SKM-1 (cell line): ENCODE measurements around the gene CAPN10.
A peak's percentile ranks its signal among the peaks of the same experiment; 100 is the strongest.

Source experiments
- DNase-seq: peaks from one replicate; lab custom pipeline; 2025; ENCODE audit not compliant: unreplicated experiment; lab: John Stamatoyannopoulos, UW

The CAPN10 gene

GRCh38 chr2:240635998-240636547 is 49.5 kb downstream of the CAPN10 start:
- no peak for DNase-seq

GRCh38 chr2:240636563-240637115 is 50.1 kb downstream of the CAPN10 start:
- no peak for DNase-seq

DNA sequence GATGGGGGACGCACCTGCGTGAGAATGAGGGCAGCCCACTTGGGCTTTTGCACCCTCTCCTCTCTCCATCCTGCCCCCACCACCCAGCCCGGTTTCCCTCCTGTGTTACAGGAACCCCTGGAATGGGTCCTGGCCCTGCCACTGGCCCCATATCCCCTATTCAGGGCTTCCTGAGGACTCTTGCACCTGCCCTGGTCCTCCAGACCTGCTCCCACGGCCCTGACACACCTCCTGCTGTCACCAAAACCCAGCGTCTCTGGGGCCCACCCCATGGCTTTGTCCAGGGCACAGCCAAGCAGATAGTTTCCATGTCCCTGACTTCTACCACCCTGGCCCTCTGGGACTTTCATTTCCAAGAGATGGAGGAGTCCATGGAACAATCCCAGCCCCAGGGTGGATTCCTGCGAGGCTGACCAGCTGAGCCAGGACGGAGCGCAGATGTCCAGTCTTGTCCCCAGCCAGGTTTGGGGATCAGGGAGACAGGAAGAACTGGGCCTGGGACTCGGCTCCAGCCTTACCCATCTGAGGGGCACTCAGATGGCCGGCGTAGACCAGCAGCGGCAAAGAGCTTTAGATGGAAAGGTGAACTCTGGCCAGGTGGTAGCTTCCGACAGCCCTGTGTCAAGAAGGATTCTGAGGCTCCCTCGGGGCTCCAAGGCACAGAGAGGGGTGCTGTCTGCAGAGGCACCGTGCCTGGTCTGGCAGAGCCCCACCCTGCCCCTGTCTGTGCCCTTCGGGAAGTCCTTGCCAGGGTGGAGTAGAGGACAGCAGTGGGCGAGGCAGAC is 50.8 kb downstream of the CAPN10 start:
- DNase-seq: no peak

DNA sequence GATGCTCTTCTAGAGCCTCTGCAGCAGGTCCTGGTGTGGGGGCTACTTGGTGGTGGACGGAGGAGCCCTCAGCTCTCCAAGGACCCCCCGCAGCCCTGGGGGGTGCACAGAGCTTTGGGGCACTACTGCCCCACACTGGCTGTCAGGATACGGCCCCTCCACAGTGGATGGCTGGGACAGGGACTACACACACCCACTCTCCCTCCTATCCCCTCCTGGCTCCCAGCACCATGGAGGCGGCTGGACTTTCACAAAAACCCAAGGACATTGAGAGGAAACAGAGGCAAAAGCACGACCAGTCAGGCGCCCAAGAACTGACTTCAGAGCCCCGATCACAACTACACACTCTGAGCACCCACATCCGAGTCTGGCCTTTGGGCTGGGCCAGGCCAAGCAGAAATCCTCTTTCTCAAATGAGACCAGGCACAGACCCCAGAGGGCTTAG is 51.4 kb downstream of the CAPN10 start:
- no peak for DNase-seq

DNA sequence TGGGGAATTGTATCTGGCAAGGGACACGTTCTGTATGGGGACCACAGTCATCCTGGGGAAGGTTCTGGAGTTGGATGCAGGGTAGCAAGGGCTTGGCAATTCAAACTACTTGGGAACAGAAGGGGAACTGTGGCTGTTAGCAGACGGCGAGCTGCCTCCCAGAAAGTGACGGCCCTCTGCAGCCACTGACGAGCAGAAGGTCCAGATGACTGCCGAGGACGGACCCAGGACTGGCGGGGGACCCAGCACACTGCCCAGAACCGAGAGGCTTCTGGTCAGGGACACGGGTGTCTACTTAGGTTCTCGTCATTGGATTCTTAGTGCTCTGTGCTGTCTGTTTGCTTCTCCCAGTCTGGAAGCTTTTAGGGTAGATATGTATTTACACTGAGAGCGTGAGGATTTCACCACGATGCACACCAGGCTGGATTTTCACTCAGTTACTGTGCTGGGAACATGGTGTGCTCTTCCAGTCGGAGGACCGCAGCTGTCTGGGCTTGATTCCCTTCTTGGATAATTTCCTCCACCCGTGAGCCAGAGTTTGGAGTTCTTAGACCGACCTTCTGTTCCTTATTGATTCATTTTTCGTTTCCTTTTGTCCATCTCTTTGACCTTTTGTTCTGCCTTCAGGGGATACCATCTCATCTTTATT is 52.1 kb downstream of the CAPN10 start:
- DNase-seq: no peak

- DNase-seq: no peak
These were observed 53.0 kb downstream of the CAPN10 start for GRCh38 chr2:240639566-240639965.

- peak; percentile 15 for DNase-seq
These were observed 54.4 kb downstream of the CAPN10 start for GRCh38 chr2:240640939-240641338.

GRCh38 chr2:240642061-240642805 is 55.7 kb downstream of the CAPN10 start:
- no peak for DNase-seq

- no peak for DNase-seq
These were observed 56.2 kb downstream of the CAPN10 start for GRCh38 chr2:240642806-240643092.

GRCh38 chr2:240643093-240643810 is 56.7 kb downstream of the CAPN10 start:
- DNase-seq: no peak

DNA sequence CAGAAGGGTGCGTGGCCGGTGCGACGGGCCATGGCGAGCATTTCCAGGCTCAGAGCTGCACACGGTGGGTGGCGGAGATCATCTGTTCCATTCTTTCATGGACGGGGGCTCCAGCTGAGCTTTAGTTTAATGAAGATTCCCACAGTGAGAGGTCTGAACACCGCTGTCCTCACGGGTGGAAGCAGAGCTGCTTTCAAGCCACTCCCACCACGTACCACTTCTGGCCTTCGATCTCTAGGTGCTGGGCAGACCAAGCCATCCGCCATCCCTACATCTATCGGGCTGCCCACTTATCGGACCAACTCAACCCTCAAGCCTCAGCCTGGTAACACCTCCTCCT is 57.2 kb downstream of the CAPN10 start:
- no peak for DNase-seq

GRCh38 chr2:240644171-240644651 is 57.7 kb downstream of the CAPN10 start:
- DNase-seq: no peak

DNA sequence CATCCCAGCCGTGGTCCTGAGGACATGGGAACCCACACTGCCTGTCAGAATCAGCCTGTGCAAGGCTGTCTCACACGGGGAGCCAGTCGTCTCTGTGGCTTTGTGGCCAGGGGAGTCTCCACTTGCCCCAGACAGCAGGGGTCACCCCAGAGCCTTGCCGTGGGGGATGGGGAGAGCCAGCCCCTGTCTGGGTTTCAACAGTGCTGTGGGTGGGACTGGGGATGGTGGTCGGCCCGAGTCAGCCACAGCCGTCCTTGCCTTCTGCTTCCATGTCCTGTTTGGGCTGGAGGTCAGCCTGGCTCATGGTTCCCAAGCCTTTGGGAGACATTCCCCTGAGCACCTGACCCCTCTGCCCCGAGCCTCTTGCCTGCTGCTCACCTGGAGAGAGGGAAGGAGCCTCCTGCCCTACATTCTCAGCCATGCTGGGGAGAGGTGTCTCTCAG is 58.3 kb downstream of the CAPN10 start:
- DNase-seq: no peak

DNA sequence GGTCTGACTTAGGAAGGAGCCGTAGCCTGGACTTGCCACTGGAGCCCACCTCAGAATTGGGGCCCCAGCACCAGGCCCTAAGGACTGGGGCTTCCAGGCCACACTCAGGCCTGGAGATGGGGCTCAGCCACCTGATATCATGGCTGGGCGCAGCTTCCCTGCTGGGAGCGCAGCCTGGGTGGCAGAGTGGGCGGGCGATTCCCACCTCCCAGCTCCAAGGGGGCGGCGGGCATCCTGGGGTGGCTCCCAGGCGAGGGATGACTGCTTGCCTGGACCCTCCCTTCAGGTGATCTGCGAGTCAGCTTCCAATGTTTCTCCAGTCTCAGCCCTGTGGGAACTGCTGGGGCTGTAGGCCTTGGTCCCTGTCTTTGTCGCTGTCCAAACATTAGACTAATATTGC is 58.8 kb downstream of the CAPN10 start:
- DNase-seq: no peak

DNA sequence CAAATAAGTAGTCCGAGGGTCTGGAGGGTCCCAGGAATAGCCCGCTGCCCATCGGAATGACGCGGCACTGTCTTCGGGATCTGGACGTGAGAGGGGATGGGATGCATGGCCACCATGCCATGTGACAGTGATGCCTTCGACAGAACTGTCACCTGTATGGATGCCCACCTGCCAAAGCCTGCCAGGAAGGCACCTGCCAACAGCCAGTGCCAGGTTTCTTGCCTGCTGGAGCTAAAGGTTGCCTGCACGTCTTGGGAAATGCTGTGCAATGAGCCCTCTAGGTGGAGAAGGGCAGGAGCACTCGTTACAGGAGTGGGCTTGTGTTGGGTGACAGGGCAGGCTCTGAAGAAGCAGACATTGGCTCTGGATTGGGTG is 59.3 kb downstream of the CAPN10 start:
- DNase-seq: no peak

DNA sequence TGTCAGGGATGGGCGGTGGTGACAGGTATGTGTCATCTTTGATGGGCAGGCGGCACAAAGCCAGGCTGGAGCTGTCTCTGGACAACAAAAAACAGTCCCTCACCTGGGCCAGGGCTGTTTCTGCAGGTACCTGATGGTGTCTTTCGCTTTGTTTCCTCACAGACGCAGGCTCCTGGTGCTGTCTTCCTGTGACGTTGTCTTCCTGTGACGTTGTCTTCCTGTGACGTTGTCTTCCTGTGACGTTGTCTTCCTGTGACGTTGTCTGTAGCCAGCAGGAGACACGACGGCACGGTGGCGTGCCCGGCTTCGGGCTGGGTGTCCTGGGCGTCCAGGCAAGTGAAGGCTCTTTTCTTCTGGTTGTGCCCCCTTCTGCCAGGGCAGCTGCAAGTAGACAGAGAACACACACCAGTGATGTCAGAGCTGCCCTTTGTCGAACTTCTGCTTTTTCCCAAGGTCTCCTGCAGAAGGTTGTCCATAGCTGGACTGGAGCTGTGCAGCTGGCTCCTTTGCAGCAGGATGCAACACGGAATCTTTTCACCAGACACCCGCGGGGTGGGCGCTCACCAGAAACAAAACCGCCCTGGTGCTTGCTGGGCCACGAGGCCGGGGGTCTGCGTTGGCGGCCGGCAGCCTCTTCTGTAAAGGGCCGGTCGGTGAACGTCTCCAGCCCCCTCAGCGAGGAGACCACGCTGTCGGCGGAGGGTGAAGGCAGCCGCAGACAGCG is 59.8 kb downstream of the CAPN10 start:
- DNase-seq: no peak

- DNase-seq: no peak
These were observed 60.5 kb downstream of the CAPN10 start for GRCh38 chr2:240646900-240647502.

GRCh38 chr2:240647503-240648154 is 61.1 kb downstream of the CAPN10 start:
- DNase-seq: no peak

- DNase-seq: no peak
These were observed 61.7 kb downstream of the CAPN10 start for GRCh38 chr2:240648155-240648649.
